Measurements from ENCODE around the gene EHBP1. TPM values are rescaled to one million over a fixed set of nuclear protein-coding genes. Genes with fewer than 3 reads are reported as not detected.

EHBP1 gene
- total RNA-seq, 1 donor from 2014 or later: 25.6 TPM

- Mint-ChIP-seq H3K27ac (no peak overlapping the region), H3K36me3 (ENCODE audit: low read depth) (peaks cover 56% of the 10 kb centered on the region), H3K9me3 (peaks cover 50% of the 10 kb centered on the region), H3K27me3 (ENCODE audit: low read depth) (no peaks in the 10 kb centered on the region), H3K4me3 (ENCODE audit: low read depth) (no peak overlapping the region), H3K4me1 (ENCODE audit: low read depth) (peaks cover 10% of the 10 kb centered on the region)
- no peak for DNase-seq (ENCODE audit: low spot score)
- intact Hi-C loops (cut with micrococcal nuclease): no loop called here
These were observed 166.0 kb downstream of the EHBP1 start for GRCh38 chr2:62871506-62871905.

GRCh38 chr2:62873603-62874002, 168.1 kb downstream of the EHBP1 start:
- Mint-ChIP-seq H3K36me3 (ENCODE audit: low read depth) (peaks cover 65% of the 10 kb centered on the region), H3K4me1 (ENCODE audit: low read depth) (peaks cover 10% of the 10 kb centered on the region), H3K4me3 (ENCODE audit: low read depth) (no peak overlapping the region), H3K9me3 (peaks cover 67% of the 10 kb centered on the region), H3K27ac (no peak overlapping the region), H3K27me3 (ENCODE audit: low read depth) (no peaks in the 10 kb centered on the region)
- intact Hi-C loops (cut with micrococcal nuclease): no loop called here
- no peak for DNase-seq (ENCODE audit: low spot score)

GRCh38 chr2:62874881-62875383, 169.4 kb downstream of the EHBP1 start:
- H3K36me3 Mint-ChIP-seq (ENCODE audit: low read depth): peaks cover 58% of the 10 kb centered on the region

GRCh38 chr2:62881162-62881795, 175.8 kb downstream of the EHBP1 start:
- Mint-ChIP-seq H3K4me3 (ENCODE audit: low read depth) (no peak overlapping the region), H3K36me3 (ENCODE audit: low read depth) (peaks cover 25% of the 10 kb centered on the region), H3K4me1 (ENCODE audit: low read depth) (no peaks in the 10 kb centered on the region), H3K27ac (no peak overlapping the region), H3K9me3 (peaks cover 28% of the 10 kb centered on the region), H3K27me3 (ENCODE audit: low read depth) (no peaks in the 10 kb centered on the region)
- intact Hi-C loops (cut with micrococcal nuclease): no loop called here
- no peak for DNase-seq (ENCODE audit: low spot score)

More at GRCh38 chr2:62874881-62875383, 169.4 kb downstream of the EHBP1 start:
- peaks cover 8% of the 10 kb centered on the region for H3K4me1 Mint-ChIP-seq (ENCODE audit: low read depth)
- H3K27me3 Mint-ChIP-seq (ENCODE audit: low read depth): no peaks in the 10 kb centered on the region
- no peak for DNase-seq (ENCODE audit: low spot score)
- H3K27ac Mint-ChIP-seq: no peak overlapping the region
- no peak overlapping the region for H3K4me3 Mint-ChIP-seq (ENCODE audit: low read depth)
- H3K9me3 Mint-ChIP-seq: peaks cover 62% of the 10 kb centered on the region
- intact Hi-C loops (cut with micrococcal nuclease): no loop called here

- no peak for DNase-seq (ENCODE audit: low spot score)
- H3K36me3 Mint-ChIP-seq (ENCODE audit: low read depth): peaks cover 4% of the 10 kb centered on the region
- no peaks in the 10 kb centered on the region for H3K4me1 Mint-ChIP-seq (ENCODE audit: low read depth)
- intact Hi-C loops (cut with micrococcal nuclease): no loop called here
- H3K4me3 Mint-ChIP-seq (ENCODE audit: low read depth): no peak overlapping the region
- H3K9me3 Mint-ChIP-seq: peaks cover 9% of the 10 kb centered on the region
- H3K27ac Mint-ChIP-seq: no peak overlapping the region
- no peaks in the 10 kb centered on the region for H3K27me3 Mint-ChIP-seq (ENCODE audit: low read depth)
These were observed 178.1 kb downstream of the EHBP1 start for GRCh38 chr2:62883629-62884028.

- no peak for DNase-seq (ENCODE audit: low spot score)
- no peaks in the 10 kb centered on the region for H3K27me3 Mint-ChIP-seq (ENCODE audit: low read depth)
- H3K4me3 Mint-ChIP-seq (ENCODE audit: low read depth): no peak overlapping the region
- intact Hi-C loops (cut with micrococcal nuclease): no loop called here
- H3K9me3 Mint-ChIP-seq: peaks cover 9% of the 10 kb centered on the region
- peaks cover 4% of the 10 kb centered on the region for H3K36me3 Mint-ChIP-seq (ENCODE audit: low read depth)
- H3K27ac Mint-ChIP-seq: no peak overlapping the region
- no peaks in the 10 kb centered on the region for H3K4me1 Mint-ChIP-seq (ENCODE audit: low read depth)
These were observed 178.6 kb downstream of the EHBP1 start for GRCh38 chr2:62884086-62884485.

- intact Hi-C loops (cut with micrococcal nuclease): no loop called here
- peaks cover 4% of the 10 kb centered on the region for H3K36me3 Mint-ChIP-seq (ENCODE audit: low read depth)
- no peak overlapping the region for H3K27ac Mint-ChIP-seq
- H3K9me3 Mint-ChIP-seq: peaks cover 9% of the 10 kb centered on the region
- H3K4me3 Mint-ChIP-seq (ENCODE audit: low read depth): no peak overlapping the region
- no peaks in the 10 kb centered on the region for H3K4me1 Mint-ChIP-seq (ENCODE audit: low read depth)
- no peak for DNase-seq (ENCODE audit: low spot score)
- no peaks in the 10 kb centered on the region for H3K27me3 Mint-ChIP-seq (ENCODE audit: low read depth)
These were observed 179.0 kb downstream of the EHBP1 start for GRCh38 chr2:62884514-62884913.

GRCh38 chr2:62894966-62895631, 189.6 kb downstream of the EHBP1 start:
- no peaks in the 10 kb centered on the region for H3K9me3 Mint-ChIP-seq
- intact Hi-C loops (cut with micrococcal nuclease): no loop called here

GRCh38 chr2:62895632-62896009, 190.1 kb downstream of the EHBP1 start:
- intact Hi-C loops (cut with micrococcal nuclease): no loop called here
- Mint-ChIP-seq H3K27ac (no peak overlapping the region), H3K27me3 (ENCODE audit: low read depth) (no peaks in the 10 kb centered on the region), H3K4me1 (ENCODE audit: low read depth) (no peaks in the 10 kb centered on the region), H3K9me3 (no peaks in the 10 kb centered on the region), H3K4me3 (ENCODE audit: low read depth) (no peak overlapping the region), H3K36me3 (ENCODE audit: low read depth) (no peaks in the 10 kb centered on the region)
- DNase-seq (ENCODE audit: low spot score): no peak

More at GRCh38 chr2:62894966-62895631, 189.6 kb downstream of the EHBP1 start:
- H3K27ac Mint-ChIP-seq: no peak overlapping the region
- no peaks in the 10 kb centered on the region for H3K27me3 Mint-ChIP-seq (ENCODE audit: low read depth)
- no peak overlapping the region for H3K4me3 Mint-ChIP-seq (ENCODE audit: low read depth)
- no peak for DNase-seq (ENCODE audit: low spot score)
- H3K36me3 Mint-ChIP-seq (ENCODE audit: low read depth): no peaks in the 10 kb centered on the region
- H3K4me1 Mint-ChIP-seq (ENCODE audit: low read depth): no peaks in the 10 kb centered on the region

GRCh38 chr2:62897187-62897827, 191.8 kb downstream of the EHBP1 start:
- no peak for DNase-seq (ENCODE audit: low spot score)
- Mint-ChIP-seq H3K27ac (no peak overlapping the region), H3K36me3 (ENCODE audit: low read depth) (no peaks in the 10 kb centered on the region), H3K27me3 (ENCODE audit: low read depth) (no peaks in the 10 kb centered on the region), H3K4me3 (ENCODE audit: low read depth) (no peak overlapping the region), H3K9me3 (no peaks in the 10 kb centered on the region), H3K4me1 (ENCODE audit: low read depth) (no peaks in the 10 kb centered on the region)
- intact Hi-C loops (cut with micrococcal nuclease): no loop called here

GRCh38 chr2:62904344-62904743, 198.8 kb downstream of the EHBP1 start:
- H3K36me3 Mint-ChIP-seq (ENCODE audit: low read depth): no peaks in the 10 kb centered on the region
- no peaks in the 10 kb centered on the region for H3K27me3 Mint-ChIP-seq (ENCODE audit: low read depth)
- no peak for DNase-seq (ENCODE audit: low spot score)
- H3K27ac Mint-ChIP-seq: no peak overlapping the region
- no peaks in the 10 kb centered on the region for H3K9me3 Mint-ChIP-seq
- intact Hi-C loops (cut with micrococcal nuclease): no loop called here
- H3K4me3 Mint-ChIP-seq (ENCODE audit: low read depth): no peak overlapping the region
- no peaks in the 10 kb centered on the region for H3K4me1 Mint-ChIP-seq (ENCODE audit: low read depth)

GRCh38 chr2:62908145-62908544, 202.6 kb downstream of the EHBP1 start:
- DNase-seq (ENCODE audit: low spot score): no peak
- intact Hi-C loops (cut with micrococcal nuclease): no loop called here
- Mint-ChIP-seq H3K4me1 (ENCODE audit: low read depth) (no peaks in the 10 kb centered on the region), H3K4me3 (ENCODE audit: low read depth) (no peak overlapping the region), H3K36me3 (ENCODE audit: low read depth) (no peaks in the 10 kb centered on the region), H3K27ac (no peak overlapping the region), H3K27me3 (ENCODE audit: low read depth) (no peaks in the 10 kb centered on the region), H3K9me3 (no peaks in the 10 kb centered on the region)

- no peak for DNase-seq (ENCODE audit: low spot score)
- H3K36me3 Mint-ChIP-seq (ENCODE audit: low read depth): no peaks in the 10 kb centered on the region
- no peaks in the 10 kb centered on the region for H3K27me3 Mint-ChIP-seq (ENCODE audit: low read depth)
- H3K4me1 Mint-ChIP-seq (ENCODE audit: low read depth): no peaks in the 10 kb centered on the region
- intact Hi-C loops (cut with micrococcal nuclease): no loop called here
- H3K9me3 Mint-ChIP-seq: no peaks in the 10 kb centered on the region
- no peak overlapping the region for H3K4me3 Mint-ChIP-seq (ENCODE audit: low read depth)
- no peak overlapping the region for H3K27ac Mint-ChIP-seq
These were observed 207.8 kb downstream of the EHBP1 start for GRCh38 chr2:62913311-62913710.

All from activated T-helper 2 cell treated with anti-CD3 and anti-CD28 coated beads, Interferon-gamma antibody, Interleukin-2, Interleukin-4, amounts not matched to agents 10 μg/mL and 5 μg/mL and 100 μg/mL, durations not matched to agents 14 hours and 24 hours and 36 hours (primary cell).